HG02884 (cell line): ENCODE measurements around the gene UNC13C.

ENCODE experiments used
- ATAC-seq: cut with Tn5 transposase; IDR thresholded peaks from one replicate; pipeline ENCODE4 v1.9.1; 2021; ENCODE audit warnings: mild to moderate bottlenecking, moderate library complexity; ENCODE audit not compliant: unreplicated experiment

Gene UNC13C

GRCh38 chr15:54282228-54282836, 304.1 kb downstream of the UNC13C start:
- no peak for ATAC-seq

- no peak for ATAC-seq
These were observed 309.8 kb downstream of the UNC13C start for GRCh38 chr15:54288049-54288448.

- no peak for ATAC-seq
These were observed 311.4 kb downstream of the UNC13C start for GRCh38 chr15:54289590-54290136.

- no peak for ATAC-seq
These were observed 320.2 kb downstream of the UNC13C start for GRCh38 chr15:54298396-54298795.

- ATAC-seq, result no peak
These were observed 326.1 kb downstream of the UNC13C start for GRCh38 chr15:54304321-54304720.

GRCh38 chr15:54305138-54305537, 326.9 kb downstream of the UNC13C start:
- no peak for ATAC-seq

GRCh38 chr15:54307252-54307902, 329.1 kb downstream of the UNC13C start:
- ATAC-seq, result no peak

- ATAC-seq, result no peak
These were observed 329.7 kb downstream of the UNC13C start for GRCh38 chr15:54307926-54308325.

GRCh38 chr15:54312528-54312927, 334.3 kb downstream of the UNC13C start:
- no peak for ATAC-seq

GRCh38 chr15:54321426-54321825, 343.2 kb downstream of the UNC13C start:
- ATAC-seq, result no peak

- no peak for ATAC-seq
These were observed 344.1 kb downstream of the UNC13C start for GRCh38 chr15:54322341-54322740.

- ATAC-seq, result no peak
These were observed 367.1 kb downstream of the UNC13C start for GRCh38 chr15:54345301-54345700.

GRCh38 chr15:54345827-54346226, 367.6 kb downstream of the UNC13C start:
- no peak for ATAC-seq

GRCh38 chr15:54347082-54347827, 369.0 kb downstream of the UNC13C start:
- ATAC-seq, result peak; percentile 82

GRCh38 chr15:54353726-54354125, 375.5 kb downstream of the UNC13C start:
- ATAC-seq, result no peak

- no peak for ATAC-seq
These were observed 376.1 kb downstream of the UNC13C start for GRCh38 chr15:54354341-54354740.

- ATAC-seq, result no peak
These were observed 386.7 kb downstream of the UNC13C start for GRCh38 chr15:54364961-54365360.

- ATAC-seq, result no peak
These were observed 395.1 kb downstream of the UNC13C start for GRCh38 chr15:54373332-54373731.

GRCh38 chr15:54374184-54374952, 396.1 kb downstream of the UNC13C start:
- ATAC-seq, result no peak

GRCh38 chr15:54387799-54388198, 409.6 kb downstream of the UNC13C start:
- ATAC-seq, result no peak

- ATAC-seq, result no peak
These were observed 410.5 kb downstream of the UNC13C start for GRCh38 chr15:54388746-54389145.
